ENCODE measurements around the gene NRIP3.
A peak's percentile ranks its signal among the peaks of the same experiment; 100 is the strongest.

The NRIP3 gene

DNA sequence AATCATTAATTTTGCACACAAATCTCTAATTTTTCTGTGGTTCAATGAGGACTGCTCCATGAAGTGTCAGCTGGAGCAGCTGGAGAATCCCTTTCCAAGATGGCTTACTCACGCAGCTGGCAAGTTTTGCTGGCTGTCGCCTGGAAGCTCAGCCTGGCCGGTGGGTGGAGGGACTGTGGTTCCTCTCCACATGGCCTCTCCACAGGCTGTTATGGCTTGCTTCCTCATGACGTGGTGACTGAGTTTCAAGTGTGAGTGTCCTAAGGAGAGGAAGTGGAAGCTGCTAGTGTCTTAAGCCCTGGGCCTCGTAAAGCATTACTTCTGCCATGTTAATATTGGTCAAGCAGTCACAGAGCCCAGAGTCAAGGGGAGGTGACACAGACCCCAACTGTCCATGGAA, 14.0 kb upstream of the NRIP3 start:
- Histone ChIP-seq H3K27me3 (ENCODE audit: control insufficient read depth, low read length) (peaks cover 7% of the 10 kb centered on the region), H3F3A (ENCODE audit: control insufficient read depth, insufficient read depth) (no peaks in the 10 kb centered on the region), H3K4me3 (ENCODE audit: low read length) (no peak overlapping the region), H3K9me3 (ENCODE audit: control insufficient read depth, insufficient read depth, low read length) (no peaks in the 10 kb centered on the region), H3K4me2 (ENCODE audit: low read length) (no peak overlapping the region), H3K4me1 (ENCODE audit: control insufficient read depth, low read length) (peaks cover 10% of the 10 kb centered on the region), H3K36me3 (ENCODE audit: control insufficient read depth, low read length) (no peaks in the 10 kb centered on the region), H3K27ac (ENCODE audit: low read depth, low read length) (no peak overlapping the region), H3K9me2 (replicated peaks; ENCODE audit: control insufficient read depth, low read length) (no peaks in the 10 kb centered on the region), H3K79me2 (ENCODE audit: control insufficient read depth, low read length) (no peaks in the 10 kb centered on the region), H4K20me1 (ENCODE audit: control insufficient read depth, insufficient read depth, low read depth, low read length) (no peaks in the 10 kb centered on the region)
- no peak for TF ChIP-seq EZH2phosphoT487 (IDR thresholded peaks at IDR 0.05; ENCODE audit: borderline replicate concordance, low read length)
- TF ChIP-seq, protein P1, sequence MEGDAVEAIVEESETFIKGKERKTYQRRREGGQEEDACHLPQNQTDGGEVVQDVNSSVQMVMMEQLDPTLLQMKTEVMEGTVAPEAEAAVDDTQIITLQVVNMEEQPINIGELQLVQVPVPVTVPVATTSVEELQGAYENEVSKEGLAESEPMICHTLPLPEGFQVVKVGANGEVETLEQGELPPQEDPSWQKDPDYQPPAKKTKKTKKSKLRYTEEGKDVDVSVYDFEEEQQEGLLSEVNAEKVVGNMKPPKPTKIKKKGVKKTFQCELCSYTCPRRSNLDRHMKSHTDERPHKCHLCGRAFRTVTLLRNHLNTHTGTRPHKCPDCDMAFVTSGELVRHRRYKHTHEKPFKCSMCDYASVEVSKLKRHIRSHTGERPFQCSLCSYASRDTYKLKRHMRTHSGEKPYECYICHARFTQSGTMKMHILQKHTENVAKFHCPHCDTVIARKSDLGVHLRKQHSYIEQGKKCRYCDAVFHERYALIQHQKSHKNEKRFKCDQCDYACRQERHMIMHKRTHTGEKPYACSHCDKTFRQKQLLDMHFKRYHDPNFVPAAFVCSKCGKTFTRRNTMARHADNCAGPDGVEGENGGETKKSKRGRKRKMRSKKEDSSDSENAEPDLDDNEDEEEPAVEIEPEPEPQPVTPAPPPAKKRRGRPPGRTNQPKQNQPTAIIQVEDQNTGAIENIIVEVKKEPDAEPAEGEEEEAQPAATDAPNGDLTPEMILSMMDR (IDR thresholded peaks at IDR 0.05; ENCODE audit: low read depth, low read length, poor library complexity, severe bottlenecking), result no peak

DNA sequence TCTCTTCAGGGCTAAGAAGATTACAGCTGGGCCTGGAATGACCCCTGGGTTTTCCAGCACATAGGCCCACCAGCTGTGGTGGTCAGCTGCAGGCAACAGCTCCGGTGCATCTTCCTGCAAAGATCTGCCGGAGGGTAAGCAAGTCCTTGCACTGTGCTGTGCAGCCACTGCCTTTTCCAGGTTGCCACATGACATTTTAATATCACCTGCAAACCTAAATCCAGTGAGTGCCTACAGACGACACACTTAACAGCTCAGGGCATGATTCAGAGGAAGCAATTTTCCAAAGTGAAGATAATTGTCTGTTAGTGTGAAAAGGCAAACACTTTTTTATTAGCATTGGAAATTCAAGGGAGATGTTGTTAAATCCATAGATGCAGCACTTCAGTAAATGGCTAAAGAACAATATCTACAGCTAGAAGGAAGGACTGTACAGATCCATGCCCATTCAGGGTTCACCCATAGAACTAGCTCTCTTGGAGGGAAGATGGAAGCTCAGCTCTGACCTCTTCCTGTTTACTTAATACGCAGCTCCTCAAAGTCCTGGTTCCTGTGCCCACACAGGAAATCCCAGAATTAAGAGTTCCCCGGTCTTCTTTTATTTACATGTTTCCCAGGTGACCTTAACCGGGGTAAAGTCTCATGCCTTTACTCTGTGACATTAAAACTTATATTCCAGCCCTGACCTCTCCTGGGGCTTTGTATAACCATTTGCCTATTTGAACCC, 13.3 kb upstream of the NRIP3 start:
- H3F3A ChIP-seq (ENCODE audit: control insufficient read depth, insufficient read depth), result no peaks in the 10 kb centered on the region
- H3K27me3 ChIP-seq (ENCODE audit: control insufficient read depth, low read length), result peaks cover under 1% of the 10 kb centered on the region
- TF ChIP-seq, protein P1 (IDR thresholded peaks at IDR 0.05; ENCODE audit: low read depth, low read length, poor library complexity, severe bottlenecking), result no peak
- TF ChIP-seq EZH2phosphoT487 (IDR thresholded peaks at IDR 0.05; ENCODE audit: borderline replicate concordance, low read length), result no peak
- no peak overlapping the region for H3K27ac ChIP-seq (ENCODE audit: low read depth, low read length)
- peaks cover 10% of the 10 kb centered on the region for H3K4me1 ChIP-seq (ENCODE audit: control insufficient read depth, low read length)
- no peaks in the 10 kb centered on the region for H3K9me3 ChIP-seq (ENCODE audit: control insufficient read depth, insufficient read depth, low read length)
- no peaks in the 10 kb centered on the region for H3K36me3 ChIP-seq (ENCODE audit: control insufficient read depth, low read length)
- no peaks in the 10 kb centered on the region for H4K20me1 ChIP-seq (ENCODE audit: control insufficient read depth, insufficient read depth, low read depth, low read length)
- no peaks in the 10 kb centered on the region for H3K9me2 ChIP-seq (replicated peaks; ENCODE audit: control insufficient read depth, low read length)
- no peak overlapping the region for H3K4me3 ChIP-seq (ENCODE audit: low read length)
- no peaks in the 10 kb centered on the region for H3K79me2 ChIP-seq (ENCODE audit: control insufficient read depth, low read length)
- H3K4me2 ChIP-seq (ENCODE audit: low read length), result no peak overlapping the region

DNA sequence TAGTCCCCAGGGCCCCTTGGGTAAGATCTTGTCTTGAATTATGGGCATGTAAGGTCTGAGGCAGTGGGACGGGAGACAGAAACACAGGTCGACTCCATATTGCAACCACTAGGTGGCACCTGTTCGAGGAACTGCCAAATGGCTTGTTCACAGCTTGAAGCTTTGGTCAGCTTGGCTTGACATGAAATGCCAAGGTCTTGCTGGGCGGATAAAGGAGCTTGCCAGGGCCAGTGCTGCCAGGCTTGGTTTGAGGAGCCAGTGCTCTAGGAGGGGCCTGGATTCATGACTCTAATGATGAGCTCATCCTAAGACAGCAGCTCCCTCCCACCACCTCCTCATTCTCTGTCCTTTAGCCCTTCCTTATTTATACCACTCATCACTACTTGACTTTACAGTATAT, 11.9 kb upstream of the NRIP3 start:
- no peaks in the 10 kb centered on the region for H3K9me2 ChIP-seq (replicated peaks; ENCODE audit: control insufficient read depth, low read length)
- no peaks in the 10 kb centered on the region for H3K36me3 ChIP-seq (ENCODE audit: control insufficient read depth, low read length)
- peaks cover 10% of the 10 kb centered on the region for H3K4me1 ChIP-seq (ENCODE audit: control insufficient read depth, low read length)
- no peak overlapping the region for H3K27ac ChIP-seq (ENCODE audit: low read depth, low read length)
- H4K20me1 ChIP-seq (ENCODE audit: control insufficient read depth, insufficient read depth, low read depth, low read length), result no peaks in the 10 kb centered on the region
- H3K9me3 ChIP-seq (ENCODE audit: control insufficient read depth, insufficient read depth, low read length), result no peaks in the 10 kb centered on the region
- H3F3A ChIP-seq (ENCODE audit: control insufficient read depth, insufficient read depth), result no peaks in the 10 kb centered on the region
- no peak overlapping the region for H3K4me2 ChIP-seq (ENCODE audit: low read length)
- no peaks in the 10 kb centered on the region for H3K79me2 ChIP-seq (ENCODE audit: control insufficient read depth, low read length)
- H3K4me3 ChIP-seq (ENCODE audit: low read length), result no peak overlapping the region
- no peaks in the 10 kb centered on the region for H3K27me3 ChIP-seq (ENCODE audit: control insufficient read depth, low read length)
- TF ChIP-seq, protein P1 (IDR thresholded peaks at IDR 0.05; ENCODE audit: low read depth, low read length, poor library complexity, severe bottlenecking), result peak; percentile 80
- no peak for TF ChIP-seq EZH2phosphoT487 (IDR thresholded peaks at IDR 0.05; ENCODE audit: borderline replicate concordance, low read length)

All from DOHH2 (cell line).